Measurements from ENCODE around the gene RPL18. TPM values are rescaled to one million over a fixed set of nuclear protein-coding genes. Genes with fewer than 3 reads are reported as not detected.

RPL18 gene
- total RNA-seq, 1 donor from 2014 or later = 2,225 TPM

GRCh38 chr19:48606463-48607358 lies 12.3 kb downstream of the RPL18 start, which contains the start of gene SPACA4:
SPACA4 (plus strand) TSS chr19:48606742; CDS start chr19:48606979, 237 bp downstream.
- no peaks in the 10 kb centered on the region for H3K36me3 ChIP-seq (ENCODE audit: control insufficient read depth in 3 of 3, insufficient read depth in 3 of 3, low read length in 3 of 3)
- no peak within 1 kb of the TSS for H3K9ac ChIP-seq (ENCODE audit: low read depth in 1 of 3, low read length in 3 of 3)
- no peaks in the 10 kb centered on the region for H3K9me3 ChIP-seq (ENCODE audit: control insufficient read depth in 3 of 3, low read length in 3 of 3)
- H3K4me3 ChIP-seq (ENCODE audit: low read length in 3 of 3) = no peak within 1 kb of the TSS
- peaks cover 0 to 2% (median 0%) of the 10 kb centered on the region in 3 donors for H3K4me1 ChIP-seq (ENCODE audit: control insufficient read depth in 3 of 3, insufficient read depth in 3 of 3, low read length in 3 of 3)
- no peak within 1 kb of the TSS for H3K27ac ChIP-seq (ENCODE audit: low read depth, low read length)
- no peaks in the 10 kb centered on the region for H3K27me3 ChIP-seq (ENCODE audit: control insufficient read depth in 3 of 3, insufficient read depth in 3 of 3, low read length in 3 of 3)

DNA sequence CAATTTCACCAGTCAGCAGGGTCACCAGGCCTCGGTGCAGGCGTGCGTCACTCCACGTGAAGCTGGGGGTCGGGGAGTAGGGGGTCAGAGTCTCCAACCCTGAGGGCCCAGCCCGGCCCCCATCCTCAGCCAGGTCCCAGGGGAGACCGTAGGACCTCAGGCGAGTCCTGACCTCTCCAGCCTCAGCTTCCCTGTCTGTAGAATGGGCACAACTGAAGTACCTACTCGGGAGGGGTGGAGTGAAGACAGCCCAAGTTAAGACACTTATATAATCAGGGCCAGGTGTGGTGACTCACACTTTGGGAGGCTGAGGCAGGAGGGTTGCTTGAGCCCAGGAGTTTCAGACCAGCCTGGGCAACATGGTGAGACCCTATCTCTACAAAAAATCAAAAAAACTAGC lies 15.1 kb downstream of the RPL18 start:
- H3K4me1 ChIP-seq (ENCODE audit: control insufficient read depth in 3 of 3, insufficient read depth in 3 of 3, low read length in 3 of 3) = peaks cover 0 to under 1% (median 0%) of the 10 kb centered on the region in 3 donors
- no peak overlapping the region for H3K27ac ChIP-seq (ENCODE audit: low read depth, low read length)
- H3K9ac ChIP-seq (ENCODE audit: low read depth in 1 of 3, low read length in 3 of 3) = no peak overlapping the region
- no peaks in the 10 kb centered on the region for H3K27me3 ChIP-seq (ENCODE audit: control insufficient read depth in 3 of 3, insufficient read depth in 3 of 3, low read length in 3 of 3)
- H3K9me3 ChIP-seq (ENCODE audit: control insufficient read depth in 3 of 3, low read length in 3 of 3) = no peaks in the 10 kb centered on the region
- no peaks in the 10 kb centered on the region for H3K36me3 ChIP-seq (ENCODE audit: control insufficient read depth in 3 of 3, insufficient read depth in 3 of 3, low read length in 3 of 3)
- no peak overlapping the region for H3K4me3 ChIP-seq (ENCODE audit: low read length in 3 of 3)

GRCh38 chr19:48603449-48603848 lies 15.5 kb downstream of the RPL18 start:
- no peak overlapping the region for H3K27ac ChIP-seq (ENCODE audit: low read depth, low read length)
- H3K9me3 ChIP-seq (ENCODE audit: control insufficient read depth in 3 of 3, low read length in 3 of 3) = no peaks in the 10 kb centered on the region
- no peaks in the 10 kb centered on the region for H3K36me3 ChIP-seq (ENCODE audit: control insufficient read depth in 3 of 3, insufficient read depth in 3 of 3, low read length in 3 of 3)
- no peak overlapping the region for H3K4me3 ChIP-seq (ENCODE audit: low read length in 3 of 3)
- H3K27me3 ChIP-seq (ENCODE audit: control insufficient read depth in 3 of 3, insufficient read depth in 3 of 3, low read length in 3 of 3) = no peaks in the 10 kb centered on the region
- no peak overlapping the region for H3K9ac ChIP-seq (ENCODE audit: low read depth in 1 of 3, low read length in 3 of 3)
- H3K4me1 ChIP-seq (ENCODE audit: control insufficient read depth in 3 of 3, insufficient read depth in 3 of 3, low read length in 3 of 3) = no peaks in the 10 kb centered on the region

DNA sequence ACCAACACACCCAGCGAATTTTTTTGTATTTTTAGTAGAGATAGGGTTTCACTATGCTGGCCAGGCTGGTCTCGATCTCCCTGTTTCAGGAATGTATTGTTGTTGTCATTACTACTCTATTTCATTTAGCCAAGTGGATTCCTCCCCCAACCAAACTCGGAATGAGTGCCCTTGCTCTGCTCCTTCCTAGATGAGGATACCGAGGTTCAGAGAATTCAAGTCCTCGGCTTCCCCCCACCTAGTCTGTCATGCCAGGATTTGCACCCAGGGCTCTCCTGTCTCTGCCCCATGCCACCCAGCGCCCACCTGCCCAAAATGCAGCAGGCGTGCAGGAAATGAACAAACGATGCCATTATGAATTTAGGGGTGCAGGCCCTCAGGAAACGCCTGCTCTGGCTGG lies 16.0 kb downstream of the RPL18 start:
- no peaks in the 10 kb centered on the region for H3K36me3 ChIP-seq (ENCODE audit: control insufficient read depth in 3 of 3, insufficient read depth in 3 of 3, low read length in 3 of 3)
- no peaks in the 10 kb centered on the region for H3K27me3 ChIP-seq (ENCODE audit: control insufficient read depth in 3 of 3, insufficient read depth in 3 of 3, low read length in 3 of 3)
- no peak overlapping the region for H3K4me3 ChIP-seq (ENCODE audit: low read length in 3 of 3)
- H3K9me3 ChIP-seq (ENCODE audit: control insufficient read depth in 3 of 3, low read length in 3 of 3) = no peaks in the 10 kb centered on the region
- H3K27ac ChIP-seq (ENCODE audit: low read depth, low read length) = no peak overlapping the region
- no peak overlapping the region for H3K9ac ChIP-seq (ENCODE audit: low read depth in 1 of 3, low read length in 3 of 3)
- no peaks in the 10 kb centered on the region for H3K4me1 ChIP-seq (ENCODE audit: control insufficient read depth in 3 of 3, insufficient read depth in 3 of 3, low read length in 3 of 3)

DNA sequence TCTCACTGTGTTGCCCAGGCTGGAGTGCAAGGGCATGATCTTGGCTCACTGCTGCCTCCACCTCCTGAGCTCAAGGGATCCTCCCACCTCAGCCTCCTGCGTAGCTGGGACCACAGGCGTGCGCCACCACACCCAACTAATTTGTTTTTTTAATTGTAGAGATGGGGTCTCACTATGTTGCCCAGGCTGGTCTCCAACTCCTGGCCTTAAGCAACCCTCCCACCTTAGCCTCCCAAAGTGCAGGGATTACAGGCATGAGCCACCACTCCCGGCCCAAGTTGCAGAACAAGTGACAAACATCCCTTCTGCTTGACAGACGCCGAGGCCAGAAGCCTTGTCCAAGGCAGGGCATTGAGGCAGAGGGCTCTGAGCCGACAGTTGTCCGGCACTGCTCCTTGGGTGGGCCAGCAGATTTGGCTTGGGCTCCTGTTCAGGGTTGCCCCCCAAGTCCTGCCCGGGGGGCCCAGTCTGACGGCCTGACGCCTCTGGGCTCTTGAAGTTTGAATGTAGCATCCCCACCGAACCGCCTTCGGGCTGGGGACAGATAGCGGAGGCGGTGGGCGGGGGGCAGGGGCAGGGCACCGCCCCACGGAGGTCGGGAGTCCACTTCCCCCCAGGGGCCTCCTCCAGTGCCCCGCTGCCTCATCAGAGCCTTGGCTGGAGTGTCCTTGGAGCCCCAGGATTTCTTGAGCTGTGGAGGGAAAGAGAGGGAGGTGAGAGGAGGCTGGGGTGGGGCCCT lies 18.1 kb downstream of the RPL18 start:
- H3K9me3 ChIP-seq (ENCODE audit: control insufficient read depth in 3 of 3, low read length in 3 of 3) = no peaks in the 10 kb centered on the region
- peaks cover 0 to 3% (median 0%) of the 10 kb centered on the region in 3 donors for H3K27me3 ChIP-seq (ENCODE audit: control insufficient read depth in 3 of 3, insufficient read depth in 3 of 3, low read length in 3 of 3)
- H3K4me1 ChIP-seq (ENCODE audit: control insufficient read depth in 3 of 3, insufficient read depth in 3 of 3, low read length in 3 of 3) = no peaks in the 10 kb centered on the region
- no peak overlapping the region for H3K4me3 ChIP-seq (ENCODE audit: low read length in 3 of 3)
- no peak overlapping the region for H3K27ac ChIP-seq (ENCODE audit: low read depth, low read length)
- no peak overlapping the region for H3K9ac ChIP-seq (ENCODE audit: low read depth in 1 of 3, low read length in 3 of 3)
- no peaks in the 10 kb centered on the region for H3K36me3 ChIP-seq (ENCODE audit: control insufficient read depth in 3 of 3, insufficient read depth in 3 of 3, low read length in 3 of 3)

GRCh38 chr19:48598996-48599700 lies 19.8 kb downstream of the RPL18 start:
- Histone ChIP-seq H3K4me3 (ENCODE audit: low read length in 3 of 3) (no peak overlapping the region), H3K36me3 (ENCODE audit: control insufficient read depth in 3 of 3, insufficient read depth in 3 of 3, low read length in 3 of 3) (no peaks in the 10 kb centered on the region), H3K9ac (ENCODE audit: low read depth in 1 of 3, low read length in 3 of 3) (no peak overlapping the region), H3K4me1 (ENCODE audit: control insufficient read depth in 3 of 3, insufficient read depth in 3 of 3, low read length in 3 of 3) (no peaks in the 10 kb centered on the region), H3K9me3 (ENCODE audit: control insufficient read depth in 3 of 3, low read length in 3 of 3) (no peaks in the 10 kb centered on the region), H3K27ac (ENCODE audit: low read depth, low read length) (no peak overlapping the region), H3K27me3 (ENCODE audit: control insufficient read depth in 3 of 3, insufficient read depth in 3 of 3, low read length in 3 of 3) (peaks cover 0 to 3% (median 0%) of the 10 kb centered on the region in 3 donors)

GRCh38 chr19:48596679-48597465 lies 22.1 kb downstream of the RPL18 start:
- H3K4me1 ChIP-seq (ENCODE audit: control insufficient read depth in 3 of 3, insufficient read depth in 3 of 3, low read length in 3 of 3) = no peaks in the 10 kb centered on the region
- no peaks in the 10 kb centered on the region for H3K36me3 ChIP-seq (ENCODE audit: control insufficient read depth in 3 of 3, insufficient read depth in 3 of 3, low read length in 3 of 3)
- H3K27me3 ChIP-seq (ENCODE audit: control insufficient read depth in 3 of 3, insufficient read depth in 3 of 3, low read length in 3 of 3) = peaks cover 0 to 3% (median 0%) of the 10 kb centered on the region in 3 donors
- H3K27ac ChIP-seq (ENCODE audit: low read depth, low read length) = no peak overlapping the region
- no peak overlapping the region for H3K4me3 ChIP-seq (ENCODE audit: low read length in 3 of 3)
- H3K9ac ChIP-seq (ENCODE audit: low read depth in 1 of 3, low read length in 3 of 3) = peak overlapping the region in 1 of 3 donors; percentile 32
- H3K9me3 ChIP-seq (ENCODE audit: control insufficient read depth in 3 of 3, low read length in 3 of 3) = no peaks in the 10 kb centered on the region

- Histone ChIP-seq H3K4me1 (ENCODE audit: control insufficient read depth in 3 of 3, insufficient read depth in 3 of 3, low read length in 3 of 3) (no peaks in the 10 kb centered on the region), H3K9me3 (ENCODE audit: control insufficient read depth in 3 of 3, low read length in 3 of 3) (no peaks in the 10 kb centered on the region), H3K27me3 (ENCODE audit: control insufficient read depth in 3 of 3, insufficient read depth in 3 of 3, low read length in 3 of 3) (peaks cover 0 to 3% (median 0%) of the 10 kb centered on the region in 3 donors), H3K27ac (ENCODE audit: low read depth, low read length) (no peak overlapping the region), H3K36me3 (ENCODE audit: control insufficient read depth in 3 of 3, insufficient read depth in 3 of 3, low read length in 3 of 3) (no peaks in the 10 kb centered on the region), H3K4me3 (ENCODE audit: low read length in 3 of 3) (no peak overlapping the region), H3K9ac (ENCODE audit: low read depth in 1 of 3, low read length in 3 of 3) (no peak overlapping the region)
These were observed 22.7 kb downstream of the RPL18 start for GRCh38 chr19:48596237-48596636.

- Histone ChIP-seq H3K4me1 (ENCODE audit: control insufficient read depth in 3 of 3, insufficient read depth in 3 of 3, low read length in 3 of 3) (no peaks in the 10 kb centered on the region), H3K9me3 (ENCODE audit: control insufficient read depth in 3 of 3, low read length in 3 of 3) (no peaks in the 10 kb centered on the region), H3K36me3 (ENCODE audit: control insufficient read depth in 3 of 3, insufficient read depth in 3 of 3, low read length in 3 of 3) (no peaks in the 10 kb centered on the region), H3K4me3 (ENCODE audit: low read length in 3 of 3) (no peak overlapping the region), H3K27ac (ENCODE audit: low read depth, low read length) (no peak overlapping the region), H3K27me3 (ENCODE audit: control insufficient read depth in 3 of 3, insufficient read depth in 3 of 3, low read length in 3 of 3) (peaks cover 0 to 3% (median 0%) of the 10 kb centered on the region in 3 donors), H3K9ac (ENCODE audit: low read depth in 1 of 3, low read length in 3 of 3) (no peak overlapping the region)
These were observed 23.1 kb downstream of the RPL18 start for GRCh38 chr19:48595833-48596232.

Measured in skeletal muscle tissue (tissue), 4 donors.